GM21717 (cell line): Measurements from ENCODE around the gene CRYGA.
"Not testable (repeated sequence)": the region's sequence is repeated elsewhere in the genome, so short reads cannot be mapped to it uniquely, and the experiment has no call there.

Experiments
- ATAC-seq: cut with Tn5 transposase; IDR thresholded peaks from one replicate; pipeline ENCODE4 v1.9.1; 2021; ENCODE audit warnings: mild to moderate bottlenecking, moderate library complexity; ENCODE audit not compliant: unreplicated experiment

CRYGA gene

GRCh38 chr2:208128136-208128535, 35.3 kb downstream of the CRYGA start:
- no peak for ATAC-seq

- no peak for ATAC-seq
Observed at GRCh38 chr2:208127090-208127489, 36.3 kb downstream of the CRYGA start.

GRCh38 chr2:208125251-208125650, 38.1 kb downstream of the CRYGA start:
- no peak for ATAC-seq

- not testable (repeated sequence) for ATAC-seq
Observed at GRCh38 chr2:208124013-208124715, 39.2 kb downstream of the CRYGA start, which contains the start of gene CRYGD. Gene CRYGD (minus strand): TSS chr2:208124524. CDS start chr2:208124473, 51 bp downstream.

- no peak for ATAC-seq
Observed at GRCh38 chr2:208122248-208122647, 41.1 kb downstream of the CRYGA start.

- no peak for ATAC-seq
Observed at GRCh38 chr2:208118918-208119317, 44.5 kb downstream of the CRYGA start.

- ATAC-seq: not testable (repeated sequence)
Observed at GRCh38 chr2:208117390-208117789, 46.0 kb downstream of the CRYGA start.

GRCh38 chr2:208112969-208113368, 50.4 kb downstream of the CRYGA start:
- ATAC-seq: no peak

- not testable (repeated sequence) for ATAC-seq
Observed at GRCh38 chr2:208112273-208112745, 51.1 kb downstream of the CRYGA start.
